Measurements from ENCODE around the gene C17orf67.

C17orf67 gene

GRCh38 chr17:56823848-56824247 is 9.9 kb downstream of the C17orf67 start:
- TF ChIP-seq, protein P1, sequence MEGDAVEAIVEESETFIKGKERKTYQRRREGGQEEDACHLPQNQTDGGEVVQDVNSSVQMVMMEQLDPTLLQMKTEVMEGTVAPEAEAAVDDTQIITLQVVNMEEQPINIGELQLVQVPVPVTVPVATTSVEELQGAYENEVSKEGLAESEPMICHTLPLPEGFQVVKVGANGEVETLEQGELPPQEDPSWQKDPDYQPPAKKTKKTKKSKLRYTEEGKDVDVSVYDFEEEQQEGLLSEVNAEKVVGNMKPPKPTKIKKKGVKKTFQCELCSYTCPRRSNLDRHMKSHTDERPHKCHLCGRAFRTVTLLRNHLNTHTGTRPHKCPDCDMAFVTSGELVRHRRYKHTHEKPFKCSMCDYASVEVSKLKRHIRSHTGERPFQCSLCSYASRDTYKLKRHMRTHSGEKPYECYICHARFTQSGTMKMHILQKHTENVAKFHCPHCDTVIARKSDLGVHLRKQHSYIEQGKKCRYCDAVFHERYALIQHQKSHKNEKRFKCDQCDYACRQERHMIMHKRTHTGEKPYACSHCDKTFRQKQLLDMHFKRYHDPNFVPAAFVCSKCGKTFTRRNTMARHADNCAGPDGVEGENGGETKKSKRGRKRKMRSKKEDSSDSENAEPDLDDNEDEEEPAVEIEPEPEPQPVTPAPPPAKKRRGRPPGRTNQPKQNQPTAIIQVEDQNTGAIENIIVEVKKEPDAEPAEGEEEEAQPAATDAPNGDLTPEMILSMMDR (IDR thresholded peaks at IDR 0.05): no peak
- DNase-seq: no peak
- Mint-ChIP-seq H3K27ac (no peak overlapping the region), H3K27me3 (ENCODE audit: low read depth, poor library complexity) (peaks cover 12% of the 10 kb centered on the region), H3K4me3 (no peak overlapping the region), H3K4me1 (peaks cover 6% of the 10 kb centered on the region), H3K9me3 (peaks cover 4% of the 10 kb centered on the region), H3K36me3 (ENCODE audit: low read depth) (peaks cover 4% of the 10 kb centered on the region)

GRCh38 chr17:56822725-56823124 is 11.0 kb downstream of the C17orf67 start:
- Mint-ChIP-seq H3K27me3 (ENCODE audit: low read depth, poor library complexity) (peaks cover 13% of the 10 kb centered on the region), H3K36me3 (ENCODE audit: low read depth) (peaks cover 4% of the 10 kb centered on the region), H3K9me3 (peaks cover 4% of the 10 kb centered on the region), H3K4me3 (no peak overlapping the region), H3K27ac (no peak overlapping the region), H3K4me1 (peaks cover 6% of the 10 kb centered on the region)
- TF ChIP-seq, protein P1 (IDR thresholded peaks at IDR 0.05): no peak
- DNase-seq: no peak

GRCh38 chr17:56821847-56822534 is 11.7 kb downstream of the C17orf67 start:
- Mint-ChIP-seq H3K36me3 (ENCODE audit: low read depth) (peaks cover 4% of the 10 kb centered on the region), H3K4me1 (peaks cover 6% of the 10 kb centered on the region)
- TF ChIP-seq, protein P1 (IDR thresholded peaks at IDR 0.05): no peak

DNA sequence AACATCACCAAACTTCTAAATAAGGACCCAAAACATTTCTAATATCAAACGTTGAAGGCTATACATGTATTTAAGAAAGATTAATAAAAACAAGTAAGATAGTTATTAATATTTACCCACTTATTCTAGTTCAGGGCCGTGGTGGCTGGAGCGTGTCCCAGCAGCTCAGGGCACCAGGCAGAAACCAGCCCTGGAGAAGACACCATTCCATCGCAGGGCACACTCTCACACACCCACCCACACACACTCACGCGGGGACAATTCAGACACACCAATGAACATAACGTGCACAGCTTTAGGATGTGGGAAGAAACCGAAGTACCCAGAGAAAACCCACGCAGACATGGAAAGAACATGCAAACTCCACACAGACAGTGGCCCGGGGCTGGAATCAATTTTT is 13.5 kb downstream of the C17orf67 start:
- no peak for DNase-seq
- peaks cover 4% of the 10 kb centered on the region for H3K9me3 Mint-ChIP-seq
- TF ChIP-seq, protein P1 (IDR thresholded peaks at IDR 0.05): no peak
- H3K4me3 Mint-ChIP-seq: no peak overlapping the region
- H3K36me3 Mint-ChIP-seq (ENCODE audit: low read depth): peaks cover 4% of the 10 kb centered on the region
- H3K4me1 Mint-ChIP-seq: peaks cover 6% of the 10 kb centered on the region
- H3K27ac Mint-ChIP-seq: no peak overlapping the region
- H3K27me3 Mint-ChIP-seq (ENCODE audit: low read depth, poor library complexity): peaks cover 20% of the 10 kb centered on the region

More at GRCh38 chr17:56821847-56822534, 11.7 kb downstream of the C17orf67 start:
- Mint-ChIP-seq H3K9me3 (peaks cover 4% of the 10 kb centered on the region), H3K27me3 (ENCODE audit: low read depth, poor library complexity) (peaks cover 17% of the 10 kb centered on the region), H3K4me3 (no peak overlapping the region), H3K27ac (no peak overlapping the region)
- DNase-seq: no peak

GRCh38 chr17:56819431-56820145 is 14.1 kb downstream of the C17orf67 start:
- Mint-ChIP-seq H3K27ac (no peak overlapping the region), H3K9me3 (peaks cover 3% of the 10 kb centered on the region), H3K36me3 (ENCODE audit: low read depth) (peaks cover 4% of the 10 kb centered on the region), H3K4me1 (peaks cover 6% of the 10 kb centered on the region), H3K27me3 (ENCODE audit: low read depth, poor library complexity) (peaks cover 20% of the 10 kb centered on the region), H3K4me3 (no peak overlapping the region)
- TF ChIP-seq, protein P1 (IDR thresholded peaks at IDR 0.05): peak; percentile 92
- DNase-seq: peak; percentile 76
